Measurements from ENCODE around the gene BAIAP2.

Gene BAIAP2

GRCh38 chr17:81114351-81115093 is 79.6 kb downstream of the BAIAP2 start:
- DNase-seq, result no peak

- DNase-seq, result no peak
Observed at GRCh38 chr17:81115219-81115618, 80.3 kb downstream of the BAIAP2 start.

- no peak for DNase-seq
Observed at GRCh38 chr17:81115749-81116464, 81.0 kb downstream of the BAIAP2 start.

- no peak for DNase-seq
Observed at GRCh38 chr17:81116704-81117103, 81.8 kb downstream of the BAIAP2 start.

- no peak for DNase-seq
Observed at GRCh38 chr17:81117672-81118198, 82.8 kb downstream of the BAIAP2 start.

- DNase-seq, result no peak
Observed at GRCh38 chr17:81118308-81119221, 83.6 kb downstream of the BAIAP2 start.

GRCh38 chr17:81119223-81120148 is 84.5 kb downstream of the BAIAP2 start:
- peak; percentile 96 for DNase-seq

GRCh38 chr17:81120149-81120484 is 85.2 kb downstream of the BAIAP2 start:
- peak; percentile 21 for DNase-seq

- no peak for DNase-seq
Observed at GRCh38 chr17:81120695-81121621, 86.0 kb downstream of the BAIAP2 start.

- no peak for DNase-seq
Observed at GRCh38 chr17:81121841-81122733, 87.1 kb downstream of the BAIAP2 start.

- no peak for DNase-seq
Observed at GRCh38 chr17:81123052-81124048, 88.4 kb downstream of the BAIAP2 start.

GRCh38 chr17:81124377-81124776 is 89.4 kb downstream of the BAIAP2 start:
- no peak for DNase-seq

- DNase-seq, result peak; percentile 33
Observed at GRCh38 chr17:81125573-81126081, 90.7 kb downstream of the BAIAP2 start.

- DNase-seq, result no peak
Observed at GRCh38 chr17:81126281-81127132, 91.6 kb downstream of the BAIAP2 start.

- no peak for DNase-seq
Observed at GRCh38 chr17:81127133-81127455, 92.1 kb downstream of the BAIAP2 start.

- no peak for DNase-seq
Observed at GRCh38 chr17:81127526-81128177, 92.7 kb downstream of the BAIAP2 start.

- no peak for DNase-seq
Observed at GRCh38 chr17:81128338-81128737, 93.4 kb downstream of the BAIAP2 start.
